Dendritic cell treated with granulocyte-macrophage colony-stimulating factor and Interleukin-4, amounts not matched to agents 40 ng/mL and 50 ng/mL, for 4 days (primary cell): ENCODE data around the gene TBCE.
"Not testable (repeated sequence)": the region's sequence is repeated elsewhere in the genome, so short reads cannot be mapped to it uniquely, and the experiment has no call there.

ENCODE experiments used
- H3K27ac Mint-ChIP-seq: one replicate; pipeline ENCODE4 v1.8.0; 2022; ENCODE audit warnings: mild to moderate bottlenecking, mixed read lengths
- H3K27me3 Mint-ChIP-seq: one replicate; pipeline ENCODE4 v1.8.0; 2022; ENCODE audit warnings: mild to moderate bottlenecking, mixed read lengths
- H3K36me3 Mint-ChIP-seq: one replicate; pipeline ENCODE4 v1.8.0; 2022; ENCODE audit warnings: low read depth, mixed read lengths
- H3K4me1 Mint-ChIP-seq: one replicate; pipeline ENCODE4 v1.8.0; 2022; ENCODE audit warnings: low read depth, mixed read lengths
- H3K4me3 Mint-ChIP-seq: one replicate; pipeline ENCODE4 v1.8.0; 2022; ENCODE audit warnings: mild to moderate bottlenecking, moderate library complexity, mixed read lengths
- H3K9me3 Mint-ChIP-seq: one replicate; pipeline ENCODE4 v1.8.0; 2022; ENCODE audit warnings: mixed read lengths
- intact Hi-C: fragments of 100-400 bp; cut with micrococcal nuclease; formaldehyde crosslinking; loops from one replicate; pipeline ENCODE4 v1.15.0; 2022

The TBCE gene

GRCh38 chr1:235465066-235465465, 97.8 kb downstream of the TBCE start:
- Mint-ChIP-seq H3K27me3 (no peaks in the 10 kb centered on the region), H3K4me1 (peaks cover 5% of the 10 kb centered on the region), H3K36me3 (peaks cover 77% of the 10 kb centered on the region), H3K9me3 (no peaks in the 10 kb centered on the region), H3K4me3 (no peak overlapping the region), H3K27ac (no peak overlapping the region)
- intact Hi-C loops: no loop called here

DNA sequence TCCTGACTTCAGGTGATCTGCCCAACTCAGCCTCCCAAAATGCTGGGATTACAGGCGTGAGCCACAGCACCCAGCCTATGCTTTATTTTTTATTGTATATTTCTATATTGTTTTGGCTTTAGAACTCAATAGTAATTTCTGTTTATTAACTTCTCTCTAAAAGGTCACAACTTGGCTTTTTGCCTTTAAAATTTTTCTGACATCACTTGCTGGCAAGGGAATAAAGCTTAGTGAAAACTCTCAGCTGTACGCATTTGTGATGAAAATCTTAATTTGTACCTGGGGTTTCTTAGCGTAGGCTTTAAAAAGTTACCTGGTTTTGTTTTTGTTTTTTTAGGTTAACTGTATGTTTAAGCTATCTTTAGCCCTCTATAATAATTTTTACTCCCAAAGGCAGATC, 100.8 kb downstream of the TBCE start:
- H3K27ac Mint-ChIP-seq: no peak overlapping the region

DNA sequence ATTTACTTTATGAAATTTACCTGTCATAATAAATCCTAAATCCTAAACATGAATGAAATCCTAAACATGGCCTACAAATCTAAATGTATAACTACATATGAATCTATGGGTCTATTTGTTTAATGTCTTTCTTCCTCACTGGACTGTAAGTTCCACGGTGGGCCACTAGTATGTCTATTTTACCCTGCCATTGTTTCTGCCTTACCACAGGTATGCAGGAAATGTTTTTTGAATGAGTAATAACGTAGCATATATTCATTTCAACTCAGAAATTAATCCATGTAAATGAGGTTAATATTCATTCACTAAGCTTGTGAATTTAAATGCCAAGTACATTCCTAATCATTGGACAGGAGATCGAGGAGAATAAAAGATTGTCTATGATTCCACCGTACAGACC, 101.7 kb downstream of the TBCE start:
- no peak overlapping the region for H3K27ac Mint-ChIP-seq
- no peak overlapping the region for H3K4me3 Mint-ChIP-seq
- no peaks in the 10 kb centered on the region for H3K9me3 Mint-ChIP-seq
- H3K27me3 Mint-ChIP-seq: no peaks in the 10 kb centered on the region
- intact Hi-C loops: no loop called here
- peaks cover 5% of the 10 kb centered on the region for H3K4me1 Mint-ChIP-seq
- H3K36me3 Mint-ChIP-seq: peaks cover 93% of the 10 kb centered on the region

More for the DNA sequence above, 100.8 kb downstream of the TBCE start:
- no peaks in the 10 kb centered on the region for H3K27me3 Mint-ChIP-seq
- H3K4me1 Mint-ChIP-seq: peaks cover 5% of the 10 kb centered on the region
- peaks cover 89% of the 10 kb centered on the region for H3K36me3 Mint-ChIP-seq
- no peak overlapping the region for H3K4me3 Mint-ChIP-seq
- intact Hi-C loops: no loop called here
- H3K9me3 Mint-ChIP-seq: no peaks in the 10 kb centered on the region

DNA sequence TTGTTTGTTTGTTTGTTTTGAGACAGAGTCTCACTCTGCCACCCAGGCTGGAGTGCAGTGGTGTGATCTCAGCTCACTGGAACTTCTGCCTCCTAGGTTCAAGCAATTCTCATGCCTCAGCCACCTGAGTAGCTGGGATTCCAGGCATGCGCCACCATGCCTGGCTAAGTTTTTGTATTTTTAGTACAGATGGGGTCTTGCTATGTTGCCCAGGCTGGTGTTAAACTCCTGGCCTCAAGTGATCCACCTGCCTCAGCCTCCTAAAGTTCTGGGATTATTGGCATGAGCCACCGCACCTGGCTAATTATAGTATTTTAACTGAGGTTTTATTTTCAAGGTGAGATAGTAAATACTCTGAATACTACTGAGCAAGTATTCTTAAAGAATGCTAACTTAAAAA, 102.7 kb downstream of the TBCE start:
- H3K36me3 Mint-ChIP-seq: peaks cover 86% of the 10 kb centered on the region
- H3K4me1 Mint-ChIP-seq, H3K27ac Mint-ChIP-seq, intact Hi-C loops, H3K4me3 Mint-ChIP-seq, H3K27me3 Mint-ChIP-seq, H3K9me3 Mint-ChIP-seq: not testable (repeated sequence)

- no peaks in the 10 kb centered on the region for H3K27me3 Mint-ChIP-seq
- no peak overlapping the region for H3K4me3 Mint-ChIP-seq
- peaks cover 84% of the 10 kb centered on the region for H3K36me3 Mint-ChIP-seq
- no peaks in the 10 kb centered on the region for H3K9me3 Mint-ChIP-seq
- no peaks in the 10 kb centered on the region for H3K4me1 Mint-ChIP-seq
- intact Hi-C loops: no loop called here
- no peak overlapping the region for H3K27ac Mint-ChIP-seq
Observed at GRCh38 chr1:235470741-235471439, 103.7 kb downstream of the TBCE start.

DNA sequence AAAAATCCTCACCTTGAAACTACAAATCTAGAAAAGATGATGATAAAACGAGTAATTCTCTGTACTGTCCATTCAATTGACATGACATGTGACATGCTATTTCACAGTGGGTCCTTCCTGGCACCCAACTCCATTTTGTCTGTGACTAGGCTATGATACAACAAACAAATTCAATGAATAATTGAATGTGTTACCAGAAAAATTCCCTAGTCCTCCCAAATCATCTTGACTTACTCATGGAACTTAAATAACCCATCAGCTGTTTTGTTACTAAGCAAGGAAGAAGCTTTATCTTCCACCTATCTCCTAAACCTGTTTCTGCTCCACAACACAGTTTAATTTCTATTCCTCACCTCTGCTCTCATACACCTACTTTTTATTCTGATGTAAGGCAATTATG, 106.6 kb downstream of the TBCE start:
- Mint-ChIP-seq H3K27me3 (no peaks in the 10 kb centered on the region), H3K27ac (no peak overlapping the region), H3K4me1 (no peaks in the 10 kb centered on the region), H3K36me3 (peaks cover 86% of the 10 kb centered on the region), H3K4me3 (no peak overlapping the region), H3K9me3 (no peaks in the 10 kb centered on the region)
- intact Hi-C loops: no loop called here

- H3K4me1 Mint-ChIP-seq: no peaks in the 10 kb centered on the region
- peaks cover 79% of the 10 kb centered on the region for H3K36me3 Mint-ChIP-seq
Observed at GRCh38 chr1:235483090-235483489, 115.9 kb downstream of the TBCE start.

DNA sequence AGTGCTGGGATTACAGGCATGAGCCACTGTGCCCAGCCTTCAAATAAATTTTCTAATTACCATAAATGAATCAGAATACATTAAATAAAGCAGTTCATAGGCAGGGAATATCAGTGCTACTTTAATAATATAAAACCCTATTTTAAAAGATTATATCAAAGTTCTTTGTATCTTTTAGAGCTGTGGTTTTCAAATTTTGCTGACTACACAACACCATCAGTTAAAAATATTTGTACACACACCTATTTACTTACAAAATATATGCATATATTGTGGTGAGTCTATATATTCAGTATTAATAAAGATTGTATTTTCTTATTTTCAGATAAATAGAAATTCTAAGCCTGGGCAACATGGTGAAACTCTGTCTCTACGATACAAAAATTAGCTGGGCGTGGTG, 118.3 kb downstream of the TBCE start:
- Mint-ChIP-seq H3K36me3 (peaks cover 76% of the 10 kb centered on the region), H3K27me3 (no peaks in the 10 kb centered on the region), H3K9me3 (no peaks in the 10 kb centered on the region), H3K27ac (no peak overlapping the region), H3K4me3 (no peak overlapping the region), H3K4me1 (no peaks in the 10 kb centered on the region)
- intact Hi-C loops: no loop called here

More at GRCh38 chr1:235483090-235483489, 115.9 kb downstream of the TBCE start:
- Mint-ChIP-seq H3K4me3 (no peak overlapping the region), H3K9me3 (no peaks in the 10 kb centered on the region), H3K27me3 (no peaks in the 10 kb centered on the region), H3K27ac (no peak overlapping the region)
- intact Hi-C loops: no loop called here

DNA sequence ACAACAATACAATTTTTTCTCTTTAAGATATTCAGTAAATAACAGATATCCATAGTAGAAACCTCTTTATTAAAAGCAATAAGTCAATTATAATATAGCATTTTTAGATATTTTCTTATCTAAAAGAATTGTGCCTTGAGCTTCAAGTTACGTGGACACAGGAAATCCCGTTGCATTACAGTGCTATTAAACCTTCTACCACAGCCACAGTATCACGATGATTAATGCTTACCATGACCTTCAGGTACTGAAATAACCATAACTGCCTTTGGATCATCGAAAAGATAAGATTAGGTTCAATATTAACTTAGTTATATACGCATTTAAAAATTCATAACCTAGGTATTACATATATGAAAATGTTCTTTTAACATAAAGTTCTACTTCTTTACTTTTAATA, 119.1 kb downstream of the TBCE start:
- Mint-ChIP-seq H3K27ac (no peak overlapping the region), H3K27me3 (no peaks in the 10 kb centered on the region), H3K4me3 (no peak overlapping the region), H3K9me3 (no peaks in the 10 kb centered on the region), H3K36me3 (peaks cover 70% of the 10 kb centered on the region), H3K4me1 (no peaks in the 10 kb centered on the region)
- intact Hi-C loops: no loop called here

GRCh38 chr1:235491644-235492043, 124.4 kb downstream of the TBCE start:
- Mint-ChIP-seq H3K4me3 (no peak overlapping the region), H3K27ac (no peak overlapping the region), H3K27me3 (no peaks in the 10 kb centered on the region), H3K36me3 (peaks cover 71% of the 10 kb centered on the region), H3K4me1 (peaks cover 6% of the 10 kb centered on the region), H3K9me3 (no peaks in the 10 kb centered on the region)
- intact Hi-C loops: no loop called here

- Mint-ChIP-seq H3K4me1 (peaks cover 6% of the 10 kb centered on the region), H3K27ac (no peak overlapping the region), H3K36me3 (peaks cover 53% of the 10 kb centered on the region), H3K27me3 (no peaks in the 10 kb centered on the region), H3K4me3 (no peak overlapping the region), H3K9me3 (no peaks in the 10 kb centered on the region)
- intact Hi-C loops: no loop called here
Observed at GRCh38 chr1:235494531-235494930, 127.3 kb downstream of the TBCE start.

GRCh38 chr1:235495030-235495429, 127.8 kb downstream of the TBCE start:
- no peak overlapping the region for H3K27ac Mint-ChIP-seq
- H3K9me3 Mint-ChIP-seq: no peaks in the 10 kb centered on the region
- H3K27me3 Mint-ChIP-seq: no peaks in the 10 kb centered on the region
- no peak overlapping the region for H3K4me3 Mint-ChIP-seq
- peaks cover 6% of the 10 kb centered on the region for H3K4me1 Mint-ChIP-seq
- peaks cover 48% of the 10 kb centered on the region for H3K36me3 Mint-ChIP-seq
- intact Hi-C loops: no loop called here

- Mint-ChIP-seq H3K36me3 (peaks cover 45% of the 10 kb centered on the region), H3K9me3 (no peaks in the 10 kb centered on the region), H3K4me3 (no peak overlapping the region), H3K27ac (no peak overlapping the region), H3K27me3 (no peaks in the 10 kb centered on the region), H3K4me1 (peaks cover 6% of the 10 kb centered on the region)
- intact Hi-C loops: no loop called here
Observed at GRCh38 chr1:235495551-235495950, 128.3 kb downstream of the TBCE start.

- peaks cover 16% of the 10 kb centered on the region for H3K36me3 Mint-ChIP-seq
- no peak overlapping the region for H3K27ac Mint-ChIP-seq
- H3K9me3 Mint-ChIP-seq: no peaks in the 10 kb centered on the region
- H3K27me3 Mint-ChIP-seq: no peaks in the 10 kb centered on the region
- intact Hi-C loops: no loop called here
- peaks cover 15% of the 10 kb centered on the region for H3K4me1 Mint-ChIP-seq
- H3K4me3 Mint-ChIP-seq: no peak overlapping the region
Observed at GRCh38 chr1:235500971-235501540, 133.8 kb downstream of the TBCE start.
